HEK293 (cell line): Measurements from ENCODE around the gene PPP5C.

Experiments
- CTCF ChIP-seq: fragments of 450-650 bp; formaldehyde crosslinking; IDR thresholded peaks from 2 replicates; pipeline ENCODE4 v1.5.1; 2016; ENCODE audit warnings: missing biosample characterization, missing genetic modification characterization
- REST ChIP-seq: fragments of 450-650 bp; formaldehyde crosslinking; IDR thresholded peaks from 2 replicates; pipeline ENCODE4 v1.5.1; 2016; ENCODE audit warnings: missing biosample characterization, missing genetic modification characterization
- ZBTB17 ChIP-seq: fragments of 450-650 bp; formaldehyde crosslinking; IDR thresholded peaks from 2 replicates; pipeline ENCODE4 v1.5.1; 2016; ENCODE audit warnings: missing biosample characterization, missing genetic modification characterization
- ZNF302 ChIP-seq: fragments of 450-650 bp; formaldehyde crosslinking; IDR thresholded peaks from 2 replicates; pipeline ENCODE4 v1.5.1; 2016; ENCODE audit warnings: missing biosample characterization, missing genetic modification characterization, low read depth
- ZXDB ChIP-seq: fragments of 450-650 bp; formaldehyde crosslinking; IDR thresholded peaks from 2 replicates; pipeline ENCODE4 v1.5.1; 2016; ENCODE audit warnings: missing biosample characterization, missing genetic modification characterization
- TF ChIP-seq, protein P1 (sequence below): IDR thresholded peaks from 2 replicates; pipeline ENCODE4 v1.6.1; 2011; ENCODE audit warnings: mild to moderate bottlenecking, low read depth, low read length, borderline replicate concordance
- TF ChIP-seq, protein P2 (sequence below): fragments of 450-650 bp; formaldehyde crosslinking; IDR thresholded peaks from 2 replicates; pipeline ENCODE4 v1.5.1; 2016; ENCODE audit warnings: missing biosample characterization, missing genetic modification characterization
- TF ChIP-seq, protein P3 (sequence below): fragments of 450-650 bp; formaldehyde crosslinking; IDR thresholded peaks from 2 replicates; pipeline ENCODE4 v1.5.1; 2016; ENCODE audit warnings: missing biosample characterization, missing genetic modification characterization

DNA sequence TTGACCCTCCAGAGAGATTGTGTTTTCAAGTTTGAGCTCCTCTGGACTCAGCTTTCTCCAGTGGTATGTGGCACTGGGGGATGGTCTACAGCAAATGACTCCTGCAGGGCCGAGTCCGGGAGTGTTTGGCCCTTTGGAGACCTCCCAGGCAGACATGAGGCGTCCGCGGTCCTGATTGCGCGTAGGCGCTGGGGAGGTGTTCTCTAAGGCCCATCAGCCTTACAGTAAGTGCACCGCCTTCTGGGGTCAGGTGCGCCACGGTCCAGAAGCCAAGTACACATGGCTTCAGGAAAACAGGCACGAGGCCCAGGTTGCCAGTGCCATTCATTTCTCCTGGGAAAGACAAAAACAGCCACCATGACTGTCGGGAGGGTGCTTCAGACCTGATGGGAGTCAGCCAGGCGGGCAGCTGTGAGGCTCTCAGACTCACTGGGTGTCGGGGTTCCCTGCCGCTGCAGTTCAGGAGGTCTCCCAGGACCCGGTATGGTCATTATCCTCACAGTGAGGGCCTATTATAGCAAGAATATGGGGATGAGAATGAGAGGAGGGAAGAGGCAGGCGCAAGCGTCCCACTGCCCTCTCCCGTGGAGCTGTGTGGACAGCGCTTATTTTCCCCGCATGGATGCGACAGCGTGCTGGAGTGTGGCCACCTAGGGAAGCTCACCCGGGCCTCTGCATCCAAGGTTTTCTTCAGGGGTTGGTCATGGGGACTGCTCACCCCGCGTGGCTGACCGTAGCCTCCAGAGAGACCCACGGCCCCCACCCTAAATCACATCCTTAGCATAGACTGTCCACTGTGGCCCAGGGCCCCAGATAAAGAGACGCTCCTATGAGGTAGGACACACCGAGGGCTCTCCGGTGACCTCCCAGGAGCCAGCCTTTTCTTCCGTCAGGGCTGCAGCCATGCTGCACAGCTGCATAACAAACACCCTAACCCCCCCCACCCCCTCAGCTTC is 44.7 kb downstream of the PPP5C start:
- TF ChIP-seq CTCF (no peak), ZBTB17 (tag by site-specific recombination) (no peak), REST (tag by site-specific recombination) (no peak), ZXDB (tag by site-specific recombination) (no peak), ZNF302 (no peak)
- TF ChIP-seq, protein P1, sequence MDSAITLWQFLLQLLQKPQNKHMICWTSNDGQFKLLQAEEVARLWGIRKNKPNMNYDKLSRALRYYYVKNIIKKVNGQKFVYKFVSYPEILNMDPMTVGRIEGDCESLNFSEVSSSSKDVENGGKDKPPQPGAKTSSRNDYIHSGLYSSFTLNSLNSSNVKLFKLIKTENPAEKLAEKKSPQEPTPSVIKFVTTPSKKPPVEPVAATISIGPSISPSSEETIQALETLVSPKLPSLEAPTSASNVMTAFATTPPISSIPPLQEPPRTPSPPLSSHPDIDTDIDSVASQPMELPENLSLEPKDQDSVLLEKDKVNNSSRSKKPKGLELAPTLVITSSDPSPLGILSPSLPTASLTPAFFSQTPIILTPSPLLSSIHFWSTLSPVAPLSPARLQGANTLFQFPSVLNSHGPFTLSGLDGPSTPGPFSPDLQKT = no peak
- TF ChIP-seq, protein P2, sequence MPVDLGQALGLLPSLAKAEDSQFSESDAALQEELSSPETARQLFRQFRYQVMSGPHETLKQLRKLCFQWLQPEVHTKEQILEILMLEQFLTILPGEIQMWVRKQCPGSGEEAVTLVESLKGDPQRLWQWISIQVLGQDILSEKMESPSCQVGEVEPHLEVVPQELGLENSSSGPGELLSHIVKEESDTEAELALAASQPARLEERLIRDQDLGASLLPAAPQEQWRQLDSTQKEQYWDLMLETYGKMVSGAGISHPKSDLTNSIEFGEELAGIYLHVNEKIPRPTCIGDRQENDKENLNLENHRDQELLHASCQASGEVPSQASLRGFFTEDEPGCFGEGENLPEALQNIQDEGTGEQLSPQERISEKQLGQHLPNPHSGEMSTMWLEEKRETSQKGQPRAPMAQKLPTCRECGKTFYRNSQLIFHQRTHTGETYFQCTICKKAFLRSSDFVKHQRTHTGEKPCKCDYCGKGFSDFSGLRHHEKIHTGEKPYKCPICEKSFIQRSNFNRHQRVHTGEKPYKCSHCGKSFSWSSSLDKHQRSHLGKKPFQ = no peak
- TF ChIP-seq, protein P3, sequence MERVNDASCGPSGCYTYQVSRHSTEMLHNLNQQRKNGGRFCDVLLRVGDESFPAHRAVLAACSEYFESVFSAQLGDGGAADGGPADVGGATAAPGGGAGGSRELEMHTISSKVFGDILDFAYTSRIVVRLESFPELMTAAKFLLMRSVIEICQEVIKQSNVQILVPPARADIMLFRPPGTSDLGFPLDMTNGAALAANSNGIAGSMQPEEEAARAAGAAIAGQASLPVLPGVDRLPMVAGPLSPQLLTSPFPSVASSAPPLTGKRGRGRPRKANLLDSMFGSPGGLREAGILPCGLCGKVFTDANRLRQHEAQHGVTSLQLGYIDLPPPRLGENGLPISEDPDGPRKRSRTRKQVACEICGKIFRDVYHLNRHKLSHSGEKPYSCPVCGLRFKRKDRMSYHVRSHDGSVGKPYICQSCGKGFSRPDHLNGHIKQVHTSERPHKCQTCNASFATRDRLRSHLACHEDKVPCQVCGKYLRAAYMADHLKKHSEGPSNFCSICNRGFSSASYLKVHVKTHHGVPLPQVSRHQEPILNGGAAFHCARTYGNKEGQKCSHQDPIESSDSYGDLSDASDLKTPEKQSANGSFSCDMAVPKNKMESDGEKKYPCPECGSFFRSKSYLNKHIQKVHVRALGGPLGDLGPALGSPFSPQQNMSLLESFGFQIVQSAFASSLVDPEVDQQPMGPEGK = no peak
